ENCODE data around the gene MIF. TPM values are rescaled to one million over a fixed set of nuclear protein-coding genes. Genes with fewer than 3 reads are reported as not detected.
"Not testable (repeated sequence)": the region's sequence is repeated elsewhere in the genome, so short reads cannot be mapped to it uniquely, and the experiment has no call there.

MIF gene
- polyA plus RNA-seq, 2 of the 4 experiments (the other 2 are of a cell fraction) = 197 to 776 TPM

- Histone ChIP-seq H3K9me3 (no peaks in the 10 kb centered on the region), H3K27ac (no peak overlapping the region), H3K4me1 (no peaks in the 10 kb centered on the region), H3K4me2 (no peak overlapping the region), H3K4me3 (no peak overlapping the region)
- ChIA-PET CTCF (interaction anchor here (0.6 kb wide), 1 partner anchor 12 kb away, joined by 3 read pairs; the partner anchor contains the start of gene MIF), POLR2A (no interaction called here)
- WGBS (ENCODE audit: missing lambda C conversion rate) = 95% methylated on average over 2 of the region's 4 CpGs
- ATAC-seq (no peak), DNase-seq (ENCODE audit: low read depth in 1 of 2, low spot score in 1 of 2) (no peak), FAIRE-seq (no peak)
- TF ChIP-seq HOXB5 (CRISPR knock-in tag; IDR thresholded peaks at IDR 0.05) (no peak), TP53 (CRISPR knock-in tag; IDR thresholded peaks at IDR 0.05) (no peak), HEYL (CRISPR knock-in tag; IDR thresholded peaks at IDR 0.05) (no peak), ZNF302 (CRISPR knock-in tag; IDR thresholded peaks at IDR 0.05) (no peak), E2F6 (IDR thresholded peaks at IDR 0.05; ENCODE audit: borderline replicate concordance, low read depth) (no peak), HES2 (IDR thresholded peaks at IDR 0.05) (no peak), SREBF2 (IDR thresholded peaks at IDR 0.05) (no peak), PHF8 (IDR thresholded peaks at IDR 0.05; ENCODE audit: borderline replicate concordance, low read depth) (no peak), FOSL2 (IDR thresholded peaks at IDR 0.05) (no peak), FOSL2 (CRISPR knock-in tag; IDR thresholded peaks at IDR 0.05) (no peak)
- TF ChIP-seq, protein P1, sequence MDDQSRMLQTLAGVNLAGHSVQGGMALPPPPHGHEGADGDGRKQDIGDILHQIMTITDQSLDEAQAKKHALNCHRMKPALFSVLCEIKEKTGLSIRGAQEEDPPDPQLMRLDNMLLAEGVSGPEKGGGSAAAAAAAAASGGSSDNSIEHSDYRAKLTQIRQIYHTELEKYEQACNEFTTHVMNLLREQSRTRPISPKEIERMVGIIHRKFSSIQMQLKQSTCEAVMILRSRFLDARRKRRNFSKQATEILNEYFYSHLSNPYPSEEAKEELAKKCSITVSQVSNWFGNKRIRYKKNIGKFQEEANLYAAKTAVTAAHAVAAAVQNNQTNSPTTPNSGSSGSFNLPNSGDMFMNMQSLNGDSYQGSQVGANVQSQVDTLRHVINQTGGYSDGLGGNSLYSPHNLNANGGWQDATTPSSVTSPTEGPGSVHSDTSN (IDR thresholded peaks at IDR 0.05) = no peak
- TF ChIP-seq, protein P2, sequence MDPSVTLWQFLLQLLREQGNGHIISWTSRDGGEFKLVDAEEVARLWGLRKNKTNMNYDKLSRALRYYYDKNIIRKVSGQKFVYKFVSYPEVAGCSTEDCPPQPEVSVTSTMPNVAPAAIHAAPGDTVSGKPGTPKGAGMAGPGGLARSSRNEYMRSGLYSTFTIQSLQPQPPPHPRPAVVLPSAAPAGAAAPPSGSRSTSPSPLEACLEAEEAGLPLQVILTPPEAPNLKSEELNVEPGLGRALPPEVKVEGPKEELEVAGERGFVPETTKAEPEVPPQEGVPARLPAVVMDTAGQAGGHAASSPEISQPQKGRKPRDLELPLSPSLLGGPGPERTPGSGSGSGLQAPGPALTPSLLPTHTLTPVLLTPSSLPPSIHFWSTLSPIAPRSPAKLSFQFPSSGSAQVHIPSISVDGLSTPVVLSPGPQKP (IDR thresholded peaks at IDR 0.05; ENCODE audit: low read depth, low read length) = no peak
Observed at GRCh38 chr22:23906641-23907040, 12.5 kb downstream of the MIF start.

- DNase-seq (ENCODE audit: low read depth in 1 of 2, low spot score in 1 of 2); H3K27ac ChIP-seq; H3K4me3 ChIP-seq; H3K4me2 ChIP-seq; ATAC-seq; H3K4me1 ChIP-seq; POLR2A ChIA-PET; FAIRE-seq; CTCF ChIA-PET; H3K9me3 ChIP-seq: not testable (repeated sequence)
- WGBS (ENCODE audit: missing lambda C conversion rate) = 67% methylated on average over 10 of the region's 10 CpGs
Observed at GRCh38 chr22:23907423-23907822, 13.2 kb downstream of the MIF start.

GRCh38 chr22:23908587-23909205, 14.5 kb downstream of the MIF start:
- H3K4me2 ChIP-seq = no peak overlapping the region
- WGBS (ENCODE audit: missing lambda C conversion rate) = 83% methylated on average over 9 of the region's 11 CpGs
- no peak for DNase-seq (ENCODE audit: low read depth in 1 of 2, low spot score in 1 of 2)
- ChIA-PET POLR2A (interaction anchor here (1.2 kb wide), 1 partner anchor 14 kb away, joined by 3 read pairs; the partner anchor contains the start of gene MIF), CTCF (interaction anchor here (1.0 to 2.2 kb wide), 3 partner anchors 10 to 20 kb away, joined by 3 to 12 read pairs (median 3); partner anchors contain the start of gene MIF)
- no peak overlapping the region for H3K4me3 ChIP-seq
- no peak overlapping the region for H3K27ac ChIP-seq
- no peak for ATAC-seq
- no peak for FAIRE-seq
- no peak for TF ChIP-seq NFE2L2 (conservative IDR thresholded peaks at IDR 0.05; ENCODE audit: low read length)
- no peak for TF ChIP-seq RARB (CRISPR knock-in tag; IDR thresholded peaks at IDR 0.05)
- no peak for TF ChIP-seq NR3C1 (IDR thresholded peaks at IDR 0.05)
- TF ChIP-seq ZSCAN20 (CRISPR knock-in tag; IDR thresholded peaks at IDR 0.05) = no peak
- TF ChIP-seq HOXA7 (CRISPR knock-in tag; IDR thresholded peaks at IDR 0.05) = no peak
- H3K9me3 ChIP-seq = no peaks in the 10 kb centered on the region
- no peaks in the 10 kb centered on the region for H3K4me1 ChIP-seq
